IMR-90 (cell line): ENCODE measurements around the gene MCHR2. TPM values are rescaled to one million over a fixed set of nuclear protein-coding genes. Genes with fewer than 3 reads are reported as not detected.

Source experiments
- ATAC-seq: fragments of 200-7000 bp; cut with Tn5 transposase; 2 replicates; pipeline ENCODE4 v1.9.1; 2020; ENCODE audit warnings: low read depth, mild to moderate bottlenecking, moderate library complexity
- BruUV-seq: library from RNA; stranded (reverse); fragments of 400-500 nt; replicated peaks from 2 replicates; lab custom pipeline; 2021; lab: Mats Ljungman, UMichigan
- CTCF ChIA-PET: fragments of 300-600 bp; formaldehyde crosslinking; extraction: SDS; loops from one replicate; lab custom pipeline; 2021; ENCODE audit warnings: antibody characterized with exemption; lab: Yijun Ruan, JAX
- POLR2A ChIA-PET: fragments of 300-600 bp; sonication (Branson Sonifier 250); formaldehyde crosslinking; loops from one replicate; lab custom pipeline; 2022; ENCODE audit warnings: antibody characterized with exemption; ENCODE audit not compliant: unreplicated experiment; lab: Charles Lee
- DNase-seq: peaks from one replicate; pipeline ENCODE4 v3.0.0; 2013
- H2AFZ ChIP-seq: replicated peaks from 2 replicates; pipeline ENCODE3; 2013; ENCODE audit warnings: low read length, mild to moderate bottlenecking; ENCODE audit not compliant: poor library complexity
- H2AK5ac ChIP-seq: 2 replicates; pipeline ENCODE4 v1.6.1; 2013; ENCODE audit warnings: low read depth, low read length, inconsistent platforms
- H2AK9ac ChIP-seq: replicated peaks from 2 replicates; pipeline ENCODE3; 2013; ENCODE audit warnings: mild to moderate bottlenecking, low read depth, low read length, moderate library complexity; ENCODE audit not compliant: poor library complexity
- H2BK120ac ChIP-seq: 2 replicates; pipeline ENCODE4 v1.6.1; 2013; ENCODE audit warnings: low read depth, low read length, inconsistent platforms
- H2BK15ac ChIP-seq: 3 replicates; pipeline ENCODE4 v1.6.1; 2013; ENCODE audit warnings: low read depth, low read length, inconsistent platforms
- H2BK20ac ChIP-seq: 2 replicates; pipeline ENCODE4 v1.6.1; 2013; ENCODE audit warnings: low read depth, mild to moderate bottlenecking, inconsistent platforms, low read length, moderate library complexity
- H2BK5ac ChIP-seq: 2 replicates; pipeline ENCODE4 v1.6.1; 2013; ENCODE audit warnings: mild to moderate bottlenecking, low read depth, low read length, inconsistent platforms; ENCODE audit not compliant: poor library complexity, severe bottlenecking
- H3K14ac ChIP-seq: replicated peaks from 2 replicates; pipeline ENCODE4 v1.6.1; 2013; ENCODE audit warnings: low read depth, low read length, inconsistent platforms
- H3K18ac ChIP-seq: 2 replicates; pipeline ENCODE4 v1.6.1; 2013; ENCODE audit warnings: low read depth, low read length, control low read depth
- H3K23ac ChIP-seq: 2 replicates; pipeline ENCODE4 v1.6.1; 2013; ENCODE audit warnings: low read depth, low read length, inconsistent platforms
- H3K27ac ChIP-seq: 2 replicates; pipeline ENCODE4 v1.5.1; 2013; ENCODE audit warnings: mild to moderate bottlenecking, control low read depth, low read length; ENCODE audit not compliant: insufficient read depth
- H3K27me3 ChIP-seq: 2 replicates; pipeline ENCODE4 v1.6.1; 2013; ENCODE audit warnings: low read length; ENCODE audit not compliant: control insufficient read depth, insufficient read depth
- H3K36me3 ChIP-seq: 2 replicates; pipeline ENCODE4 v1.6.1; 2013; ENCODE audit warnings: low read length, mixed read lengths; ENCODE audit not compliant: control insufficient read depth, insufficient read depth
- H3K4ac ChIP-seq: 2 replicates; pipeline ENCODE4 v1.6.1; 2013; ENCODE audit warnings: low read depth, low read length, inconsistent platforms
- H3K4me1 ChIP-seq: 2 replicates; pipeline ENCODE4 v1.6.1; 2013; ENCODE audit warnings: low read length, mixed read lengths; ENCODE audit not compliant: control insufficient read depth, insufficient read depth
- H3K4me2 ChIP-seq: 2 replicates; pipeline ENCODE4 v1.6.1; 2013; ENCODE audit warnings: low read depth, mild to moderate bottlenecking, control low read depth, low read length, moderate library complexity
- H3K4me3 ChIP-seq: 2 replicates; pipeline ENCODE4 v1.5.1; 2013; ENCODE audit warnings: low read depth, mild to moderate bottlenecking, control low read depth, low read length, moderate library complexity; ENCODE audit not compliant: insufficient read depth
- H3K56ac ChIP-seq: 2 replicates; pipeline ENCODE4 v1.6.1; 2013; ENCODE audit warnings: low read length, inconsistent platforms; ENCODE audit not compliant: insufficient read depth; ENCODE audit errors: extremely low read depth
- H3K79me1 ChIP-seq, 2 experiments: 2 replicates each; pipeline ENCODE4 v1.6.1; 2013; ENCODE audit warnings: low read length in 2 of 2, inconsistent platforms in 1 of 2, low read depth in 1 of 2
- H3K9ac ChIP-seq: 2 replicates; pipeline ENCODE4 v1.6.1; 2013; ENCODE audit warnings: low read depth, low read length, control low read depth
- H3K9me1 ChIP-seq: 2 replicates; pipeline ENCODE4 v1.6.1; 2013; ENCODE audit warnings: low read length, inconsistent platforms; ENCODE audit not compliant: insufficient read depth
- H3K9me3 ChIP-seq: 2 replicates; pipeline ENCODE4 v1.6.1; 2013; ENCODE audit warnings: low read length; ENCODE audit not compliant: control insufficient read depth, insufficient read depth
- H4K20me1 ChIP-seq: 2 replicates; pipeline ENCODE4 v1.6.1; 2013; ENCODE audit warnings: low read length, inconsistent platforms; ENCODE audit not compliant: insufficient read depth
- H4K5ac ChIP-seq: 2 replicates; pipeline ENCODE4 v1.6.1; 2013; ENCODE audit warnings: mild to moderate bottlenecking, low read depth, low read length, control low read depth
- H4K8ac ChIP-seq, 2 experiments: 2 replicates each; pipeline ENCODE4 v1.6.1; 2013; ENCODE audit warnings: low read depth in 2 of 2, low read length in 2 of 2, control low read depth in 1 of 2, inconsistent platforms in 1 of 2
- H4K91ac ChIP-seq: 2 replicates; pipeline ENCODE4 v1.6.1; 2013; ENCODE audit warnings: low read depth, low read length, inconsistent platforms; ENCODE audit not compliant: insufficient read depth
- BHLHE40 ChIP-seq: fragments of 150-350 bp; IDR thresholded peaks from 2 replicates; pipeline ENCODE4 v1.6.1; 2016; ENCODE audit warnings: mild to moderate bottlenecking, low read depth, low read length
- FOS ChIP-seq: fragments of 150-350 bp; IDR thresholded peaks from 2 replicates; pipeline ENCODE4 v1.6.1; 2016; ENCODE audit warnings: low read depth, low read length
- MAFK ChIP-seq: IDR thresholded peaks from 2 replicates; pipeline ENCODE4 v1.6.1; 2012; ENCODE audit warnings: low read depth, low read length, improper control_type of control experiment
- NFE2L2 ChIP-seq: fragments of 150-350 bp; IDR thresholded peaks from 2 replicates; pipeline ENCODE4 v1.6.1; 2016; ENCODE audit warnings: low read depth, mild to moderate bottlenecking, low read length
- POLR2A ChIP-seq: IDR thresholded peaks from 2 replicates; pipeline ENCODE4 v1.6.1; 2012; ENCODE audit warnings: mild to moderate bottlenecking, low read depth, low read length
- RFX5 ChIP-seq: IDR thresholded peaks from 2 replicates; pipeline ENCODE4 v1.8.0; 2012; ENCODE audit warnings: low read depth, mild to moderate bottlenecking, low read length, moderate library complexity
- SMC3 ChIP-seq: fragments of 150-350 bp; IDR thresholded peaks from 2 replicates; pipeline ENCODE4 v1.6.1; 2016; ENCODE audit warnings: low read depth, mild to moderate bottlenecking, antibody characterized with exemption, low read length, moderate library complexity
- WGBS, 2 experiments: methylation state at CpG; one replicate each; pipeline versions ENCODE4 v1.1.5 to v1.1.7; 2013; ENCODE audit warnings: missing lambda C conversion rate in 2 of 2; ENCODE audit not compliant: insufficient read length in 1 of 2; ENCODE audit errors: extremely low coverage in 2 of 2; 5-methylcytosine and 5-hydroxymethylcytosine counted together
- dilution Hi-C: fragments of 300-500 bp; cut with HindIII; formaldehyde crosslinking; loops from one replicate; pipeline ENCODE4 v1.14.3; 2018; ENCODE audit warnings: low sequenced_read_pairs; ENCODE audit not compliant: unreplicated experiment
- in situ Hi-C: fragments of 300-500 bp; cut with MboI; formaldehyde crosslinking; loops from 3 replicates; pipeline ENCODE4 v1.14.3; 2019; ENCODE audit warnings: low sequenced_read_pairs, inconsistent platforms, mixed read lengths
- intact Hi-C: fragments of 100-400 bp; cut with micrococcal nuclease; formaldehyde crosslinking; loops from 2 replicates; pipeline ENCODE4 v1.10.0; 2022
- polyA plus RNA-seq, 3 experiments: library from polyadenylated mRNA; depleted of rRNA; stranded (reverse); fragments of >200 nt; gene quantifications; 2 replicates each; pipeline ENCODE4 v1.2.3, GENCODE V29; 2012; ENCODE audit warnings: low replicate concordance in 1 of 3
- total RNA-seq: library from RNA; depleted of rRNA; stranded (reverse); fragments of >200 nt; gene quantifications from 2 replicates; pipeline ENCODE4 v1.2.3, GENCODE V29; 2012
- TF ChIP-seq, protein P1 (sequence below): fragments of 150-350 bp; IDR thresholded peaks from 2 replicates; pipeline ENCODE4 v1.6.1; 2016; ENCODE audit warnings: low read depth, mild to moderate bottlenecking, low read length, moderate library complexity, borderline replicate concordance

MCHR2 gene
- total and polyA plus RNA-seq, 2 of the 4 experiments (the other 2 are of a cell fraction) = not detected

DNA sequence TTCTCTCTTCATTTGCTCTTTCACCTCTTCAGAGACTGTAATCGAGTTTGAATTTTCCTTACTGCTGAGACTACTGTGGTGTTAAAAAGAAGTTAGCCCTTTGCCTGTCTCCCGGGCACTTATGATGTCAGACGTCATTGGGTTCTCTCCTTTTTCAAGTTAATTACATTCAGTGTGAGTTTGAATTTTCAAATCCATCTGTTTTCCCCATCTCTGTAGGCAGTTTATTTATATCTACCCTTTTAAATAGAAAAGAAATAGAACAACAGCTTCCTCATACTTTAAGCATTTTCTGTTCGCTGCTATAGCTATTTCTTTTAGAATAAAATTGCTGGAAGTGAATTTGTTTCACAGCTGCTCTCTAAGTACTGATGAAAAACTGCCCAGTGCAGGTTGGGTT lies 81.4 kb downstream of the MCHR2 start:
- Histone ChIP-seq H3K18ac (no peak overlapping the region), H3K4me2 (no peak overlapping the region), H3K36me3 (no peaks in the 10 kb centered on the region), H2BK120ac (no peak overlapping the region), H4K91ac (no peak overlapping the region), H2AK9ac (no peak overlapping the region), H3K27me3 (no peaks in the 10 kb centered on the region; the same call in 1 of the 2 replicates), H3K4me3 (no peak overlapping the region), H2AK5ac (no peak overlapping the region), H2BK5ac (no peak overlapping the region), H4K20me1 (no peaks in the 10 kb centered on the region), H3K4me1 (no peaks in the 10 kb centered on the region), H3K27ac (no peak overlapping the region), H3K9ac (no peak overlapping the region), H4K5ac (no peak overlapping the region), H3K9me1 (no peaks in the 10 kb centered on the region), H2BK20ac (no peak overlapping the region), H3K9me3 (no peaks in the 10 kb centered on the region), H4K8ac (no peak overlapping the region), H3K56ac (no peak overlapping the region), H2AFZ (no peak overlapping the region), H3K23ac (no peak overlapping the region), H2BK15ac (no peak overlapping the region), H3K4ac (no peak overlapping the region), H3K79me1 (no peaks in the 10 kb centered on the region), H3K14ac (no peak overlapping the region)
- POLR2A ChIA-PET = no interaction called here
- no peak for ATAC-seq
- no peak for DNase-seq
- CTCF ChIA-PET = no interaction called here
- no CpG with 5 or more reads among the region's 4 CpGs for WGBS, 2 experiments
- in situ Hi-C loops = no loop called here
- TF ChIP-seq SMC3 (no peak), FOS (no peak), BHLHE40 (no peak), POLR2A (no peak), MAFK (no peak), NFE2L2 (no peak), RFX5 (no peak)
- TF ChIP-seq, protein P1, sequence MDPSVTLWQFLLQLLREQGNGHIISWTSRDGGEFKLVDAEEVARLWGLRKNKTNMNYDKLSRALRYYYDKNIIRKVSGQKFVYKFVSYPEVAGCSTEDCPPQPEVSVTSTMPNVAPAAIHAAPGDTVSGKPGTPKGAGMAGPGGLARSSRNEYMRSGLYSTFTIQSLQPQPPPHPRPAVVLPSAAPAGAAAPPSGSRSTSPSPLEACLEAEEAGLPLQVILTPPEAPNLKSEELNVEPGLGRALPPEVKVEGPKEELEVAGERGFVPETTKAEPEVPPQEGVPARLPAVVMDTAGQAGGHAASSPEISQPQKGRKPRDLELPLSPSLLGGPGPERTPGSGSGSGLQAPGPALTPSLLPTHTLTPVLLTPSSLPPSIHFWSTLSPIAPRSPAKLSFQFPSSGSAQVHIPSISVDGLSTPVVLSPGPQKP = no peak
- dilution Hi-C loops = no loop called here
- no TSS peak for BruUV-seq
- intact Hi-C loops = no loop called here
